ENCODE results near the gene MCTP2.

DNA sequence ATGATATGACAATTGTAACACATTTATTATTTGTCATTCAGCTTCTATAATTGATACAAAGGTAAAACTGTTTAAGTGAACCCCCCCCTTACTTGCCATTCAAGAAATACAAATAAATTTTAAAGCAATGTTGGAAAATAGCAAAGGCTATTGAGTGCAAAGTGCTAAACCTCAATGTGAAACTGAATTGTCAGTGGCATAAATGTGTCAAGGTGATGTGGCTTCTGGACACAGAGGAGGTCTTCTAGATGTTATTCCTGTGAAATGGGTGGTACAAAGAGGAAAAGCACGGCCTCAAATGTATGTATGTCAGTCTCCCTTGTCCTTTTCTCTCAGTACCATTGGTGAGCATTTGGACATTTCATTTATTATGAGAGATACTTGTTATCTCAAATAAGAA is 149.4 kb downstream of the MCTP2 start:
- TF ChIP-seq YY1 (IDR thresholded peaks at IDR 0.05; ENCODE audit: insufficient read depth, insufficient read length) (no peak), SUZ12 (IDR thresholded peaks at IDR 0.05; ENCODE audit: extremely low read depth, insufficient read depth, insufficient read length) (no peak)
